Activated CD4-positive, alpha-beta T cell treated with anti-CD3 and anti-CD28 coated beads, Interleukin-2, amount 50 U/mL, for 1 hour (primary cell): ENCODE data around the gene FOXRED2.

ENCODE experiments used
- DNase-seq: peaks from one replicate; pipeline ENCODE4 v3.0.0-alpha.2; 2020

The FOXRED2 gene

GRCh38 chr22:36445158-36445668 lies 61.6 kb downstream of the FOXRED2 start:
- no peak for DNase-seq

GRCh38 chr22:36443198-36443770 lies 63.6 kb downstream of the FOXRED2 start:
- DNase-seq = no peak

GRCh38 chr22:36442506-36443197 lies 64.2 kb downstream of the FOXRED2 start:
- no peak for DNase-seq

GRCh38 chr22:36440429-36441002 lies 66.3 kb downstream of the FOXRED2 start:
- DNase-seq = no peak

- no peak for DNase-seq
These were observed 67.2 kb downstream of the FOXRED2 start for GRCh38 chr22:36439481-36440271.
